HFFc6 (cell line): ENCODE measurements around the gene ACSF2. TPM values are rescaled to one million over a fixed set of nuclear protein-coding genes. Genes with fewer than 3 reads are reported as not detected.

Experiments
- DNase-seq: peaks from one replicate; pipeline ENCODE4 v3.0.0-alpha.2; 2018
- H3K27ac Mint-ChIP-seq: 2 replicates; pipeline ENCODE4 v1.8.0; 2020; ENCODE audit warnings: mild to moderate bottlenecking, mixed read lengths
- H3K27me3 Mint-ChIP-seq: 2 replicates; pipeline ENCODE4 v1.8.0; 2021; ENCODE audit warnings: mild to moderate bottlenecking, moderate library complexity, mixed read lengths; ENCODE audit not compliant: insufficient read depth
- H3K36me3 Mint-ChIP-seq: 2 replicates; pipeline ENCODE4 v1.8.0; 2021; ENCODE audit warnings: low read depth, mixed read lengths
- H3K4me1 Mint-ChIP-seq: 2 replicates; pipeline ENCODE4 v1.8.0; 2020; ENCODE audit warnings: low read depth, mixed read lengths
- H3K4me3 Mint-ChIP-seq: 2 replicates; pipeline ENCODE4 v1.8.0; 2020; ENCODE audit warnings: mild to moderate bottlenecking, moderate library complexity, mixed read lengths
- H3K9me3 Mint-ChIP-seq: 2 replicates; pipeline ENCODE4 v1.8.0; 2020; ENCODE audit warnings: mild to moderate bottlenecking, mixed read lengths
- total RNA-seq, 6 experiments: library from RNA; stranded (reverse); fragmentation: NEBNext Ultra II Directional; extraction: Animal tissue kit (Norgen Biotek cat#: 25700); gene quantifications; 2 replicates in 1 of 6; 3 replicates in 5 of 6; pipeline ENCODE4 v1.2.3, GENCODE V29; 2021
- TF ChIP-seq, protein P1 (sequence below): fragments of 200-600 bp; sonication (generic); IDR thresholded peaks from 2 replicates; pipeline ENCODE4 v1.5.0; 2021; ENCODE audit warnings: antibody characterized with exemption, mild to moderate bottlenecking

The ACSF2 gene
- total RNA-seq, 6 experiments from 2014 or later: 15.3 to 23.3 (median 17.5) TPM

DNA sequence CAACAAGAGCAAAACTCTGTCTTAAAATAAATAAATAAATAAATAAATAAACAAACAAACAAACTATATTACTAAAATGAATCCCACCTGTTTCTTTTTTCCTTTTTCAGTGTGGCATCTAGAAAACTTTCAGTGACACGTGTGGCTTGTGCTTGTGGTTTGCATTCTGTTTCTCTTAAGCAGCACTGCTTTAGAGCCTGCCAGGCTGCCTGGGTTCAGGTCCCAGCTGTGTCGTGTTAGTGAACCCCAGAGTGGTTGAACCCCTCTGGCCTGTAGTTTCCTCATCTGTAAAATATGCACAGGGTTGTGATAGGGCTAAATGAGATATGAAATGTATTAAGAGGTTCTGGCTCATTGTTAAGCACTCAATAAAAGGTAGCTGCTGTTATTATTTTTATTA, 94.5 kb downstream of the ACSF2 start:
- H3K27ac Mint-ChIP-seq: no peak overlapping the region
- no peaks in the 10 kb centered on the region for H3K9me3 Mint-ChIP-seq
- TF ChIP-seq, protein P1, sequence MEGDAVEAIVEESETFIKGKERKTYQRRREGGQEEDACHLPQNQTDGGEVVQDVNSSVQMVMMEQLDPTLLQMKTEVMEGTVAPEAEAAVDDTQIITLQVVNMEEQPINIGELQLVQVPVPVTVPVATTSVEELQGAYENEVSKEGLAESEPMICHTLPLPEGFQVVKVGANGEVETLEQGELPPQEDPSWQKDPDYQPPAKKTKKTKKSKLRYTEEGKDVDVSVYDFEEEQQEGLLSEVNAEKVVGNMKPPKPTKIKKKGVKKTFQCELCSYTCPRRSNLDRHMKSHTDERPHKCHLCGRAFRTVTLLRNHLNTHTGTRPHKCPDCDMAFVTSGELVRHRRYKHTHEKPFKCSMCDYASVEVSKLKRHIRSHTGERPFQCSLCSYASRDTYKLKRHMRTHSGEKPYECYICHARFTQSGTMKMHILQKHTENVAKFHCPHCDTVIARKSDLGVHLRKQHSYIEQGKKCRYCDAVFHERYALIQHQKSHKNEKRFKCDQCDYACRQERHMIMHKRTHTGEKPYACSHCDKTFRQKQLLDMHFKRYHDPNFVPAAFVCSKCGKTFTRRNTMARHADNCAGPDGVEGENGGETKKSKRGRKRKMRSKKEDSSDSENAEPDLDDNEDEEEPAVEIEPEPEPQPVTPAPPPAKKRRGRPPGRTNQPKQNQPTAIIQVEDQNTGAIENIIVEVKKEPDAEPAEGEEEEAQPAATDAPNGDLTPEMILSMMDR: no peak
- H3K27me3 Mint-ChIP-seq: peaks cover 35% of the 10 kb centered on the region
- DNase-seq: no peak
- peaks cover 6% of the 10 kb centered on the region; the same call in 1 of the 2 replicates for H3K4me1 Mint-ChIP-seq
- no peaks in the 10 kb centered on the region for H3K36me3 Mint-ChIP-seq
- H3K4me3 Mint-ChIP-seq: no peak overlapping the region

DNA sequence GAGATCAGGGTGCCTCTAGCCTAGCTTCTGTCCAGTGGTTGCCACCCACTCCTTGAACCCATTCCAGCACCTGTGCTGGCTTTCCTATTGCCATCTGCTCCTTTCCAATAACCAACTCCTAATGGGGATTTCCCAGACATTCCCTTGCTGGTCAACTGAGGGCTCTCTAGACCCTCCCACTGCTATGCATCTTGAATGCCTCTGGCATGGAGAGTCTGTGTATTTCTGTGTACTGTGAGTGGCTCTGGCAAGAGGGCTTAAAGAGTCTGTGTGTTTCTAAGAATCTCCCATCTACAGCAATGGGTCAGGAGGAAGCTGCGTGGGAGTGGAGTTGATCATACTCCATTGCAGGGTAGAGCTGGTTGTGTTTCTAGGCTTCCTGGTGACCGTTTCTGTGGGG, 95.5 kb downstream of the ACSF2 start:
- TF ChIP-seq, protein P1: no peak
- Mint-ChIP-seq H3K9me3 (no peaks in the 10 kb centered on the region), H3K27ac (no peak overlapping the region), H3K4me3 (no peak overlapping the region), H3K4me1 (0 out of 2 replicates have a peak, but pooled peaks cover 5% of the 10 kb centered on the region), H3K27me3 (peaks cover 35% of the 10 kb centered on the region), H3K36me3 (no peaks in the 10 kb centered on the region)
- no peak for DNase-seq

DNA sequence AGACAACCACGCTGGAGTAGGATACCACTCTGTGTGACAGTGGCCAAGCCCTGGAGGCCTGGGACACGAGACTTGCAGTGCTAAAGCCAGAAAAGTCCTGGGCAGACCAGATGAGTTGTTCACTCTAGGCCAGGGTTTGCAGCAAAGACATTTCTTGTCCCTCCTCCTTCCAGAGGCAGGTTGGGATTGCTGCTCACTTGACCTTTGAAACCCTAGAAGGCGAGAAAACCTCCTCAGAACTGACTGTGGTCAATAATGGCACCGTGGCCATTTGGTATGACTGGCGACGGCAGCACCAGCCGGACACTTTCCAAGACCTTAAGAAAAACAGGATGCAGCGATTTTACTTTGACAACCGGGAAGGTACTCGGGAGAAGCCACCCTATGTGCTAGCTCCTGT, 96.7 kb downstream of the ACSF2 start:
- no peak overlapping the region for H3K27ac Mint-ChIP-seq
- peaks cover 31% of the 10 kb centered on the region for H3K27me3 Mint-ChIP-seq
- H3K36me3 Mint-ChIP-seq: no peaks in the 10 kb centered on the region
- TF ChIP-seq, protein P1: no peak
- no peaks in the 10 kb centered on the region for H3K9me3 Mint-ChIP-seq
- no peak for DNase-seq
- no peak overlapping the region for H3K4me3 Mint-ChIP-seq
- no peaks in the 10 kb centered on the region for H3K4me1 Mint-ChIP-seq

DNA sequence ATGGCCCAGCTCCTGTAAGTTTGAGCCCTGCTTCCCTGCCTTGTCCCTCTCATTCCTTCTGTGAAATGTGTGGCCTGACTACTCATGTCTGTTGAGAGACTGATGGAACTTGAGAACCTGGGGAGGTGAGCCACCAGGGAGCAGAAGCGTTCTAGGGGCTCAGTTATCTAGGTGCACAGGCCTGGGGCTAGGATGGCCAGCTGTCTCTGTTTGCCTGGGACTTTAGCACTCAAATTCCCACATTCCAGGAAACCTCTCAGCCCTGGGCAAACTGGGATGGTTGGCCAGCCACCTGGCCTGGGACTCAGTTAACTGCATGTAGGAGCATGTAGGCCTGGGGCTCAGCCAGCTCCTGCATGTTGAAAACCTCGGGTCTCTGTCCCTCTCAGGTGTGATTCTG, 97.2 kb downstream of the ACSF2 start:
- TF ChIP-seq, protein P1: no peak
- H3K4me1 Mint-ChIP-seq: no peaks in the 10 kb centered on the region
- H3K27ac Mint-ChIP-seq: no peak overlapping the region
- H3K4me3 Mint-ChIP-seq: no peak overlapping the region
- H3K27me3 Mint-ChIP-seq: peaks cover 29% of the 10 kb centered on the region
- H3K36me3 Mint-ChIP-seq: no peaks in the 10 kb centered on the region
- H3K9me3 Mint-ChIP-seq: no peaks in the 10 kb centered on the region
- no peak for DNase-seq

Other genes with a start within 250 kb of the ACSF2 start
- 1,000 to 10,000 TPM; 4,948 to 7,804 (median 5,240) TPM for gene COL1A1, start 224.6 kb upstream of the ACSF2 start, total RNA-seq
- gene TMEM92, start 151.8 kb upstream of the ACSF2 start, total RNA-seq: under 1 TPM in 3 of 6 experiments, not detected in 3; 0.17 to 0.24 (median 0.18) TPM
- 10 to 100 TPM; 38.9 to 47.1 (median 43.2) TPM for gene XYLT2, start 80.1 kb upstream of the ACSF2 start, total RNA-seq
- gene MRPL27, start 53.0 kb upstream of the ACSF2 start, total RNA-seq: 10 to 100 TPM; 70.0 to 78.7 (median 75.0) TPM
- 1 to 10 TPM; 3.3 to 7.7 (median 6.5) TPM for gene EME1, start 53.0 kb upstream of the ACSF2 start, total RNA-seq
- 100 to 1,000 TPM; 214 to 272 (median 261) TPM for gene LRRC59, start 28.7 kb upstream of the ACSF2 start, total RNA-seq
- gene CHAD, start 42.7 kb downstream of the ACSF2 start, total RNA-seq: not detected
- 10 to 100 TPM; 14.9 to 20.4 (median 17.5) TPM for gene RSAD1, start 52.6 kb downstream of the ACSF2 start, total RNA-seq
- gene MYCBPAP, start 82.2 kb downstream of the ACSF2 start, total RNA-seq: under 1 TPM; 0.12 to 0.76 (median 0.28) TPM
- gene EPN3, start 106.5 kb downstream of the ACSF2 start, total RNA-seq: under 1 TPM in 1 of 6 experiments, not detected in 5; 0.05 TPM
- gene SPATA20, start 121.0 kb downstream of the ACSF2 start, total RNA-seq: 10 to 100 TPM; 53.4 to 71.2 (median 62.6) TPM
- gene CACNA1G, start 134.5 kb downstream of the ACSF2 start, total RNA-seq: under 1 TPM in 5 of 6 experiments, not detected in 1; 0.03 to 0.19 (median 0.05) TPM
- gene ABCC3, start 208.7 kb downstream of the ACSF2 start, total RNA-seq: 10 to 100 TPM; 18.4 to 23.6 (median 21.3) TPM